ENCODE data around the gene ZSWIM3. TPM values are rescaled to one million over a fixed set of nuclear protein-coding genes. Genes with fewer than 3 reads are reported as not detected.

The ZSWIM3 gene
- total RNA-seq, 2 donors from 2014 or later, result 5.5 to 6.4 TPM

GRCh38 chr20:45909817-45910669, 52.6 kb downstream of the ZSWIM3 start:
- ATAC-seq, result no peak

GRCh38 chr20:45910670-45911485, 53.5 kb downstream of the ZSWIM3 start:
- peaks cover 8 to 25% of the 10 kb centered on the region in 2 donors for H3K4me1 Mint-ChIP-seq (ENCODE audit: low read depth in 2 of 2)
- H3K36me3 Mint-ChIP-seq, result no peaks in the 10 kb centered on the region
- H3K27ac Mint-ChIP-seq, result peak overlapping the region; percentile 54 to 78
- ATAC-seq, result peak; percentile 97 to 98
- H3K27me3 Mint-ChIP-seq, result peaks cover 2 to 7% of the 10 kb centered on the region in 2 donors
- DNase-seq (ENCODE audit: low spot score), result peak; percentile 97
- peak overlapping the region; percentile 68 for H3K4me3 Mint-ChIP-seq
- peaks cover 2% of the 10 kb centered on the region for H3K9me3 Mint-ChIP-seq

More at GRCh38 chr20:45909817-45910669, 52.6 kb downstream of the ZSWIM3 start:
- DNase-seq (ENCODE audit: low spot score), result no peak
- peak overlapping the region; percentile 54 to 78 for H3K27ac Mint-ChIP-seq
- peaks cover 8 to 25% of the 10 kb centered on the region in 2 donors for H3K4me1 Mint-ChIP-seq (ENCODE audit: low read depth in 2 of 2)
- H3K36me3 Mint-ChIP-seq, result no peaks in the 10 kb centered on the region
- peak overlapping the region; percentile 68 for H3K4me3 Mint-ChIP-seq
- peaks cover 2% of the 10 kb centered on the region for H3K9me3 Mint-ChIP-seq
- peaks cover 2 to 5% of the 10 kb centered on the region in 2 donors for H3K27me3 Mint-ChIP-seq

GRCh38 chr20:45911486-45912343, 54.3 kb downstream of the ZSWIM3 start, which contains the start of gene PLTP:
Gene PLTP, minus strand, starts transcription at chr20:45912155. Its CDS starts 703 bp downstream, at chr20:45911452.
- DNase-seq (ENCODE audit: low spot score) (no peak), ATAC-seq (no peak)
- H3K4me1 Mint-ChIP-seq (ENCODE audit: low read depth in 2 of 2), result peaks cover 8 to 25% of the 10 kb centered on the region in 2 donors
- H3K9me3 Mint-ChIP-seq, result peaks cover 2% of the 10 kb centered on the region
- peaks cover 6 to 12% of the 10 kb centered on the region in 2 donors for H3K27me3 Mint-ChIP-seq
- no peaks in the 10 kb centered on the region for H3K36me3 Mint-ChIP-seq
- peak within 1 kb of the TSS; percentile 68 for H3K4me3 Mint-ChIP-seq
- peak within 1 kb of the TSS; percentile 54 to 78 for H3K27ac Mint-ChIP-seq

GRCh38 chr20:45912344-45912682, 54.9 kb downstream of the ZSWIM3 start:
- Mint-ChIP-seq H3K4me1 (ENCODE audit: low read depth in 2 of 2) (peaks cover 8 to 25% of the 10 kb centered on the region in 2 donors), H3K9me3 (peaks cover 2% of the 10 kb centered on the region), H3K4me3 (peak overlapping the region; percentile 68), H3K36me3 (no peaks in the 10 kb centered on the region), H3K27me3 (peaks cover 6 to 12% of the 10 kb centered on the region in 2 donors), H3K27ac (no peak overlapping the region)
- no peak for ATAC-seq
- no peak for DNase-seq (ENCODE audit: low spot score)

GRCh38 chr20:45913116-45913515, 55.7 kb downstream of the ZSWIM3 start:
- no peak overlapping the region for H3K4me3 Mint-ChIP-seq
- H3K27ac Mint-ChIP-seq, result no peak overlapping the region
- no peaks in the 10 kb centered on the region for H3K36me3 Mint-ChIP-seq
- peaks cover 9 to 12% of the 10 kb centered on the region in 2 donors for H3K27me3 Mint-ChIP-seq
- H3K9me3 Mint-ChIP-seq, result peaks cover 2% of the 10 kb centered on the region
- peaks cover 8 to 22% of the 10 kb centered on the region in 2 donors for H3K4me1 Mint-ChIP-seq (ENCODE audit: low read depth in 2 of 2)
- DNase-seq (ENCODE audit: low spot score) (no peak), ATAC-seq (no peak)

GRCh38 chr20:45917790-45918141, 60.4 kb downstream of the ZSWIM3 start:
- DNase-seq (ENCODE audit: low spot score) (no peak), ATAC-seq (no peak)
- Mint-ChIP-seq H3K4me3 (no peak overlapping the region), H3K27me3 (peaks cover 20 to 21% of the 10 kb centered on the region in 2 donors), H3K9me3 (no peaks in the 10 kb centered on the region), H3K27ac (no peak overlapping the region), H3K4me1 (ENCODE audit: low read depth in 2 of 2) (no peaks in the 10 kb centered on the region), H3K36me3 (no peaks in the 10 kb centered on the region)

GRCh38 chr20:45918182-45918737, 60.8 kb downstream of the ZSWIM3 start:
- Mint-ChIP-seq H3K27me3 (peaks cover 20 to 21% of the 10 kb centered on the region in 2 donors), H3K36me3 (no peaks in the 10 kb centered on the region), H3K4me1 (ENCODE audit: low read depth in 2 of 2) (no peaks in the 10 kb centered on the region), H3K4me3 (no peak overlapping the region), H3K27ac (no peak overlapping the region), H3K9me3 (no peaks in the 10 kb centered on the region)
- no peak for ATAC-seq
- no peak for DNase-seq (ENCODE audit: low spot score)

GRCh38 chr20:45918779-45919537, 61.5 kb downstream of the ZSWIM3 start:
- no peaks in the 10 kb centered on the region for H3K4me1 Mint-ChIP-seq (ENCODE audit: low read depth in 2 of 2)
- no peak overlapping the region for H3K4me3 Mint-ChIP-seq
- H3K36me3 Mint-ChIP-seq, result no peaks in the 10 kb centered on the region
- H3K9me3 Mint-ChIP-seq, result no peaks in the 10 kb centered on the region
- H3K27me3 Mint-ChIP-seq, result peaks cover 20 to 21% of the 10 kb centered on the region in 2 donors
- no peak overlapping the region for H3K27ac Mint-ChIP-seq
- no peak for ATAC-seq
- no peak for DNase-seq (ENCODE audit: low spot score)

GRCh38 chr20:45919542-45920399, 62.4 kb downstream of the ZSWIM3 start:
- DNase-seq (ENCODE audit: low spot score) (no peak), ATAC-seq (no peak)
- Mint-ChIP-seq H3K4me1 (ENCODE audit: low read depth in 2 of 2) (no peaks in the 10 kb centered on the region), H3K27me3 (peaks cover 16 to 20% of the 10 kb centered on the region in 2 donors), H3K36me3 (no peaks in the 10 kb centered on the region), H3K4me3 (no peak overlapping the region), H3K9me3 (no peaks in the 10 kb centered on the region), H3K27ac (no peak overlapping the region)

- no peak overlapping the region for H3K4me3 Mint-ChIP-seq
- no peaks in the 10 kb centered on the region for H3K36me3 Mint-ChIP-seq
- ATAC-seq (no peak), DNase-seq (ENCODE audit: low spot score) (no peak)
- peaks cover 16 to 20% of the 10 kb centered on the region in 2 donors for H3K27me3 Mint-ChIP-seq
- H3K27ac Mint-ChIP-seq, result no peak overlapping the region
- H3K4me1 Mint-ChIP-seq (ENCODE audit: low read depth in 2 of 2), result no peaks in the 10 kb centered on the region
- no peaks in the 10 kb centered on the region for H3K9me3 Mint-ChIP-seq
Measured at GRCh38 chr20:45920462-45921336, 63.3 kb downstream of the ZSWIM3 start.

Measured in natural killer cell treated with Interleukin-12 subunit alpha and Interleukin-12 subunit beta and Interleukin-15 and Interleukin-18, amount 100 ng/mL, for 72 hours (primary cell).